ENCODE data around the gene RPLP2.

RPLP2 gene

GRCh38 chr11:824292-824880 is 14.6 kb downstream of the RPLP2 start:
- no peak for DNase-seq (ENCODE audit: low read depth in 2 of 2)

- DNase-seq (ENCODE audit: low read depth in 2 of 2): no peak
Measured at GRCh38 chr11:824942-825341, 15.2 kb downstream of the RPLP2 start.

- DNase-seq (ENCODE audit: low read depth in 2 of 2): no peak
Measured at GRCh38 chr11:825366-826226, 15.8 kb downstream of the RPLP2 start.

GRCh38 chr11:826227-826621 is 16.5 kb downstream of the RPLP2 start:
- DNase-seq (ENCODE audit: low read depth in 2 of 2): no peak

GRCh38 chr11:826836-827145 is 17.0 kb downstream of the RPLP2 start:
- DNase-seq (ENCODE audit: low read depth in 2 of 2): no peak

GRCh38 chr11:827146-827896 is 17.6 kb downstream of the RPLP2 start:
- DNase-seq (ENCODE audit: low read depth in 2 of 2): no peak

GRCh38 chr11:827897-828192 is 18.1 kb downstream of the RPLP2 start, which contains the start of gene CRACR2B:
Gene CRACR2B (plus strand): TSS chr11:827919. CDS start chr11:828608, 689 bp downstream.
- no peak for DNase-seq (ENCODE audit: low read depth in 2 of 2)

- no peak for DNase-seq (ENCODE audit: low read depth in 2 of 2)
Measured at GRCh38 chr11:828506-829175, 18.9 kb downstream of the RPLP2 start.

GRCh38 chr11:829176-829846 is 19.5 kb downstream of the RPLP2 start:
- no peak for DNase-seq (ENCODE audit: low read depth in 2 of 2)

- no peak for DNase-seq (ENCODE audit: low read depth in 2 of 2)
Measured at GRCh38 chr11:829847-830294, 20.1 kb downstream of the RPLP2 start.

GRCh38 chr11:830295-831117 is 20.7 kb downstream of the RPLP2 start:
- no peak for DNase-seq (ENCODE audit: low read depth in 2 of 2)

- DNase-seq (ENCODE audit: low read depth in 2 of 2): no peak
Measured at GRCh38 chr11:831118-831864, 21.5 kb downstream of the RPLP2 start.

- no peak for DNase-seq (ENCODE audit: low read depth in 2 of 2)
Measured at GRCh38 chr11:831961-832528, 22.3 kb downstream of the RPLP2 start.

GRCh38 chr11:832529-833113 is 22.9 kb downstream of the RPLP2 start, which contains the start of gene CD151:
Gene CD151 (plus strand): TSS chr11:832952. CDS start chr11:836070, 3,118 bp downstream.
- no peak for DNase-seq (ENCODE audit: low read depth in 2 of 2)

GRCh38 chr11:833114-833791 is 23.5 kb downstream of the RPLP2 start:
- no peak for DNase-seq (ENCODE audit: low read depth in 2 of 2)

- no peak for DNase-seq (ENCODE audit: low read depth in 2 of 2)
Measured at GRCh38 chr11:833849-834311, 24.1 kb downstream of the RPLP2 start.

GRCh38 chr11:834371-835316 is 24.9 kb downstream of the RPLP2 start:
- no peak for DNase-seq (ENCODE audit: low read depth in 2 of 2)
